ENCODE results near the gene DDTL.

DDTL gene

DNA sequence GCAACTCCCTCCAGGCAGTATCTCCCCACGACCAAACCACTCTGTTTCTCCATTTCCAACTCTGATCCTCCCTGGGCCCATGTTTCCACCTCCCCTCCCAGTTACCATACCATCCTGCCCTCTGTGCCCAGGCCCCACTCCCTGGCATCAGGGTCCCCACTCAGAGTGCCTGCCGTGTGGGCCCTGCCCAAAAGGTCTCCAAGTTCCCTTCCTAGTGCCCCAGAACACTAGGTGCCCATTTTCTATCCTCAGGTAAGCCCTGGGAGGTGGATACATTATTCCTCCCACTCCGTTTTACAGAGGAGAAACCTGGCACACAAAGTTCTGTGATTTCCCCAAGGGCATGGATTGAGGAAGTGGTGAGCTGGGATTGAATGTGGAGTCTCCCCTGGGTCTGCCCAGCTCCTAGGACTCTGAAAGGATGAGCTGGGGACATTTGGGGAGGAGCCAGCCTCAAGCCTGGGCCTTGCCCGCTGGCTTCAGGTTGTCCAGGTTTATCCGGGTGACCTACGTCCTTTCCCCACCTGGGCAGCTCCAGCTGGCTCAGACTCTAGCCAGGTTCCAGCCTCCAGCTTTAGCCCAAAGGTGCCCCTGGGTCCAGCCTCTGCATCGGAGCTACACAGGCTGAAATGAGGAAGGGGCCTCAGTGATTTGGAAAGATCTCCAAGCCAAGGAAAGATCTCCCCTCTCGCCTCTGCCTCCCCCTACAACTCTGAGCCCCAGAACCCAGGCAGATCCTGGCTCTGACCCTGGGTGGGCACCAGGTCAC is 40.7 kb downstream of the DDTL start:
- no peak for DNase-seq

DNA sequence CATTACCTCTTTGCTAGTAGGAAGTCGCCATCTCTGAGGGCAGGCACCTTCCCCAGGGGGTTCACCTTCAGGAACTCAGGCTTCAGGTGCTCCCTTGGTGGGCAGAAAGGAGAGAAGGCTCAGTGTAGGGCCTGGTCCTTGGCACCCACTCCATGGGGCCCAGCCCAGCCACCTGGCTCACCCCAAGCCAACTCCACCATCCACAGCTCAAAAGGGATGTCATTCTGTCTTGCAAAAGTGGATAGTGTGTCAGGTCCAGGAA is 41.3 kb downstream of the DDTL start:
- DNase-seq, result no peak

DNA sequence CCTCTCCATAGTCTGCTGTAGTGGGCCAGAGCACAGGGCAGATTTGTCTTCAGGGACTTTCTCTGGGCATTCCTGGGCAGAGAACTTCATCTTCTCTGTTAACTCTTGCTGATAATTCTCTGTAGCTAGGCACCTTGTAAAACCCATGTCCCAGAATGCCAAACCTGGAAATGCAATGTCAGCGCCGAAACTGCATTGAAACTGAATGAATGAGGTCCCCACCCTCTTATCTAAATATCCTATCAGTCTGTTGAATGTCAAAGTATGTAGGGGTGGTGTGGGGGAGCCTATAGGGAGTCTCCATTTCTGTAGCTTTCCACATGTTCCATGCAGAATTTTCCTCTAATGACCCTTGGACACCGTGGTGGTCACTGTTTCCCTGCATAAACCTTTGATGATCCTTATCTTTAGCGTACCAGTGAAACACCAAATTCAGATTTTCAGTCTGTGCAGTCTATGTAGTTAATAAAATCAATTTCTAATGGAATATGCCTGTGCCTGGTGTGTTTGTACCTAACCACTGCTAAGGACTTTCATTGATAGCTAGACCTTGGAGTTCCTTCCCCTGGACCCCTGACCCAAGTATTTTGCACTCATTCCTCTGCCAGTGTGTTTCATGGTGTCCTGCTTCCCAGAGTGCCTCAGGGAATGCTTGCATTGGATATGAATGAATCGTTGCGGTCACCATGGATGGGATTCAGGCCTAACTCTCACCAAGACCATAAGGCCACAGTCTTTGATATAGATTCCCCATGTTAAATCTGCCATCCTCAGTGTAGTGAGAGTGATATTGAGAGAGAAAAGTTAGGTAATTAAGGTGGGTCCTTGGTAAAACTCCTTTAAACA is 41.9 kb downstream of the DDTL start:
- DNase-seq, result no peak

DNA sequence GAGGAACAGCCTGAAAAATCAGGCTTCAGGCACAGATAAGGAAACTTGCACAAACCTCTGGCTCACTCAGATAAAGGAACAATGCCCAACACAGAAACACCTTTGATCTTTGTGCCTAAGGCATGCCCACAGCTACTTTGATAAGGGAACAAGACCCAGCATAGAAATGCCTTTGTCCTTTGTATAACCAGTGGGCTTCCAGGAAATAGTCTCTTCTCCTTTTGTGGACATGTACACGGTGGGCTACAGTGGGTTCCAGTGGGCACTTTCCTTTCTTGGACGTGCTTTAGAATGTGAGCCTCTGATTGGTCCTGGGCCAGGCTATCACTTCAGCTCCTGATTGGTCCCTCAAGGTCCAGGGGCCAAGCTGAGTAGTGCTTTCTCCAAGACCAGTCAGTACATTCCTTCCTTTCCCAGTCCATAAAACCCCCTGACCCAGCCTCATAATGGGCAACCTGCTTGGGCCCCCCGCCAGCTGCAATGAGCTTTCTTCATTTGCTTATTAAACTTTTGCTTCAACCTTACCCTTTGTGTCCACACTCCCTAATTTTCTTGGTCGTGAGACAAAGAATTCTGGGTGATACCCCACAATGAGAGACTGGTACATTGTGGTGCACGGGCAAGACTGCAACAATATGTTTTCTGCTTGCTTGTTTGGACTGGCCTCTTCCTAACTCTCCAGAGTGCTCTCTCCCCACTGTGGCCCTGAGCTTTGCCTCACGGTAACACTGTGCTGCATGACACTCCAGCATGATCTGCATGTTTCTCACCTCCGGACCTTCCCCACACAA is 42.7 kb downstream of the DDTL start:
- DNase-seq, result no peak

DNA sequence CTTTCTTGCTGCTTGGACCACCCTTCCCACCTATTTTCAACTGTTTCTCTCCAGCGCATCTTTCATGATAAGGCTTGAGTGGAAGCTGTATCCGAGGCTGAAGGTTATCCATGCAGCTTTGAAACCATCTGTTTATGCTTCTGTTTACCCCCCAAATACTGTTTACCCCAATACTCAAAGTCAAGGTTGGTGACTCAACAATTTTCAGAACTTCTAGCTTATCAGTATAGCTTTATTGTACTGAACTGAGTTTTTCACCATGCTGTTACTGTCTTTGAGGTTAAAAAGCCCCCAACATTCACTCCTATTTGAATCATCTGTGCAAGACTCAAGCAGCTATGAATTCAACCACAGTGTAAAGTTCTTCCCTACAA is 43.3 kb downstream of the DDTL start:
- DNase-seq, result no peak

DNA sequence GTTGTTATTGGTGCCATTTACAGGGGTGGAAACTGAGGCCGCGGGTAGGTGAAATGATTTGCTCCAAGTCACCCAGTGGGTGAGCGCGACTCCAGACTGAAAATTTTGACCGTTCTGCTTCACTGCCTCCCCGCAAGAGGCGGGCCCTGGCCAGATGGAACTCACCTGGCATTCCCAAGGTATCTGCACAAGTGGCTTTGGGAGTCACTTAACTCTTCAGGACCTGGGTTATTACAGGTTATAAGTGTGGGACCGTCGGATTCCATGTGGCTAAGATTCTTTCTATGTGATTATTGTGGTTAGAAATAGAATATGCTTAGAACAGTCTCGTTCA is 45.0 kb downstream of the DDTL start:
- no peak for DNase-seq

DNA sequence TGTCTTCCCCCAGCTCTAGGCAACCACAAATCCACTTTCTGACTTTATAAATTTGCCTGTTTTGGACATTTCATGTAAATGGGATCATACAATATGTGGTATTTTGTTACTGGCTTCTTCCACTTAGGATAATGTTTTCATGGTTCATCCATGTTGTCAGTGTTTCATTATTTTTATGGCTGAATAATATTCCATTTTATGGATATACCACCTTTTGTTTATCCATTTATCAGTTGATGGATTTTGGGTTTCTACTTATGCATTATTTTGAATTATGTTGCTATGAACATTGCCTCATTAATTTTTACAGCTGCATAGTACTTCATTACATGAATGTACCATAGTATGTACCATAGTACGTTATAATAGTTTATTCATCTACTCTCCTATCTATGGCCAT is 49.5 kb downstream of the DDTL start:
- DNase-seq, result no peak

DNA sequence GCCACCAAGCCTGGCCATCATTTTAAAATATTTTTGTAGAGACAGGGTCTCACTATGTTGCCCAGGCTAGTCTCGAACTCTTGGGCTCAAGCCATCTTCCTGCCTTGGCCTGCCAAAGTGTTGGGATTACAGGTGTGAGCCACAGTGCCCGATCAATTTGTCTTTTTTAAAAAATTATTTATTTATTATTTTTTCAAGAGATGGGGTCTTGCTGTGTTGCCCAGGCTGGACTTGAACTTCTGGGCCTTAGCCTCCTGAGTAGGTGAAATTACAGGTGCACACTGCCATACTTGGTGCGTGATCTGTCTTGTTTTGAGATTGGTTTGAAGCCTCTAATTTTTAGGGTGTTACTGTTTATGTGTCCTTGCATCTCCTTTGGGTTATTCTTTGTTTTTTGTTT is 54.6 kb downstream of the DDTL start:
- DNase-seq, result no peak
